ENCODE results near the gene ST3GAL2. TPM values are rescaled to one million over a fixed set of nuclear protein-coding genes. Genes with fewer than 3 reads are reported as not detected.
A peak's percentile ranks its signal among the peaks of the same experiment; 100 is the strongest.

ST3GAL2 gene
- total and polyA plus RNA-seq, 8 donors: 25.3 to 38.5 (median 30.6) TPM

- no peaks in the 10 kb centered on the region for H3K27me3 ChIP-seq
- ATAC-seq (no peak), DNase-seq (no peak)
- no peaks in the 10 kb centered on the region for H3K9me3 ChIP-seq
- H3K4me3 ChIP-seq: no peak overlapping the region
- no peak overlapping the region for H3K27ac ChIP-seq
- intact Hi-C loops (cut with DNase I): no loop called here
- TF ChIP-seq CTCF (IDR thresholded peaks at IDR 0.05): no peak
- peaks cover 0 to 83% of the 10 kb centered on the region in 2 donors for H3K36me3 ChIP-seq
- peaks cover 0 to 12% of the 10 kb centered on the region in 2 donors for H3K4me1 ChIP-seq
These were observed 43.1 kb upstream of the ST3GAL2 start for GRCh38 chr16:70481929-70482536.

- intact Hi-C loops (cut with DNase I): no loop called here
These were observed 41.5 kb upstream of the ST3GAL2 start for GRCh38 chr16:70480127-70481105.

GRCh38 chr16:70478912-70479341, 40.0 kb upstream of the ST3GAL2 start:
- ATAC-seq (peak; percentile 20), DNase-seq (peak in 1 of 4 donors; percentile 52)
- Histone ChIP-seq H3K4me3 (no peak overlapping the region), H3K36me3 (peaks cover 0 to 86% of the 10 kb centered on the region in 2 donors), H3K4me1 (peaks cover 0 to 16% of the 10 kb centered on the region in 2 donors), H3K27ac (peak overlapping the region in 1 of 2 donors; percentile 51), H3K27me3 (no peaks in the 10 kb centered on the region), H3K9me3 (no peaks in the 10 kb centered on the region)
- intact Hi-C loops (cut with DNase I): loop anchor here in 1 of 2 donors (10.0 kb wide), 1 partner anchor 84 kb away; no protein-coding TSS in a partner anchor
- no peak for TF ChIP-seq CTCF (IDR thresholded peaks at IDR 0.05)

More at GRCh38 chr16:70480127-70481105, 41.5 kb upstream of the ST3GAL2 start:
- Histone ChIP-seq H3K27me3 (no peaks in the 10 kb centered on the region), H3K36me3 (peaks cover 0 to 76% of the 10 kb centered on the region in 2 donors), H3K4me3 (no peak overlapping the region), H3K9me3 (no peaks in the 10 kb centered on the region), H3K4me1 (peaks cover 0 to 16% of the 10 kb centered on the region in 2 donors), H3K27ac (peak overlapping the region in 1 of 2 donors; percentile 51)
- ATAC-seq: no peak
- TF ChIP-seq CTCF (IDR thresholded peaks at IDR 0.05): no peak
- DNase-seq: peak in 1 of 4 donors; percentile 39

GRCh38 chr16:70478169-70478568, 39.3 kb upstream of the ST3GAL2 start:
- Histone ChIP-seq H3K4me1 (peaks cover 0 to 16% of the 10 kb centered on the region in 2 donors), H3K4me3 (no peak overlapping the region), H3K27me3 (no peaks in the 10 kb centered on the region), H3K27ac (peak overlapping the region in 1 of 2 donors; percentile 51), H3K36me3 (peaks cover 0 to 86% of the 10 kb centered on the region in 2 donors), H3K9me3 (no peaks in the 10 kb centered on the region)
- TF ChIP-seq CTCF (IDR thresholded peaks at IDR 0.05): no peak
- intact Hi-C loops (cut with DNase I): loop anchor here in 1 of 2 donors (10.0 kb wide), 1 partner anchor 83 kb away; no protein-coding TSS in a partner anchor
- DNase-seq (peak in 1 of 4 donors; percentile 62), ATAC-seq (no peak)

All from left lung (tissue), 10 donors.